ENCODE data around the gene GRID1.

DNA sequence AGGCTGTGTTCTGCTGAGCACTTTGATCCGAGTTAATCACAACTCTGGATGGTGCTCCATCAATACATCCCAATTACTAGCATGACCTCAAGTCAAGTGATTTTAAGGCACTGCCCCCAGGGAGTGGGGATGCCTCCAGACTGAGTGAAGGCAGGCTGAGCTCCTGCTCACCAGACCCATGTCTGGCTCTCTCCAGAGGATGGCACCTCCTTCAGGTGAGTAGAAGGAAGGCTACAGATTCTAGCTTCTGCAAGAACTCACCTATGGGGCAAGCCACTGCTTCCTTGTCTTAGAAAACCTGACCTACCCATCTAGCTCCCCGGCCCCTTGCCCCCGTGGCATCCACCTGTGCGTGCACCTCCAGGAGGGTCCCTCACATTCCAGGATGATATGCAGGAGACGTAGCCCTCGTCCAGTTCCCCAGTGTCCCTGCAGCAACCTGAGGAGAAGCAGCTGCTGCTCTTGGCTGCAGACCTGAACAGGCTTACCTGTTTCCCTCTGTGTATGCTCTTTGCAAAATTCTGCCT, 390.3 kb downstream of the GRID1 start:
- TF ChIP-seq GABPA (IDR thresholded peaks at IDR 0.05; ENCODE audit: low read depth) (no peak), MXI1 (IDR thresholded peaks at IDR 0.05; ENCODE audit: low read depth, low read length) (no peak)
